Mucosa of descending colon (tissue), 3 donors: ENCODE data around the gene ARHGAP12. TPM values are rescaled to one million over a fixed set of nuclear protein-coding genes. Genes with fewer than 3 reads are reported as not detected.
A peak's percentile ranks its signal among the peaks of the same experiment; 100 is the strongest.
"Not testable (repeated sequence)": the region's sequence is repeated elsewhere in the genome, so short reads cannot be mapped to it uniquely, and the experiment has no call there.

Source experiments
- ATAC-seq: fragments of 200-7000 bp; cut with Tn5 transposase; one replicate; pipeline ENCODE4 v1.9.1; 2020; ENCODE audit warnings: mild to moderate bottlenecking, moderate library complexity
- DNase-seq, 3 donors: peaks; one replicate each; pipeline ENCODE4 v3.0.0-alpha.2; 2020
- H3K36me3 ChIP-seq: fragments of 200-600 bp; one replicate; pipeline ENCODE4 v1.8.0; 2021; ENCODE audit warnings: low read depth, mild to moderate bottlenecking
- H3K4me1 ChIP-seq: fragments of 200-600 bp; one replicate; pipeline ENCODE4 v1.8.0; 2021; ENCODE audit warnings: low read depth, mild to moderate bottlenecking
- H3K4me3 ChIP-seq: fragments of 200-600 bp; one replicate; pipeline ENCODE4 v1.8.0; 2021; ENCODE audit warnings: mild to moderate bottlenecking
- H3K9me3 ChIP-seq: fragments of 200-600 bp; one replicate; pipeline ENCODE4 v1.8.0; 2021; ENCODE audit warnings: mild to moderate bottlenecking
- intact Hi-C, 2 donors: fragments of 100-400 bp; cut with DNase I in 1 of 2; cut with micrococcal nuclease in 1 of 2; formaldehyde crosslinking; loops; one replicate each; pipeline versions ENCODE4 v1.11.0 to v1.11.1; 2022; cut with DNase I, micrococcal nuclease
- total RNA-seq, 3 donors: library from RNA; stranded (reverse); fragmentation: NEBNext Ultra II Directional in 2 of 3; extraction: Animal tissue kit (Norgen Biotek cat#: 25700) in 2 of 3; gene quantifications; one replicate each; pipeline versions ENCODE4 v1.2.1 to v1.2.4, GENCODE V29; 2021 to 2023
- TF ChIP-seq, protein P1 (sequence below): fragments of 200-600 bp; IDR thresholded peaks from one replicate; pipeline ENCODE4 v1.8.0; 2022; ENCODE audit warnings: antibody characterized with exemption, mild to moderate bottlenecking
- donor health status: DM: no; HTN: no; CAD: no; lungs with moderate emphysema.
- donor health status: DM: no; HTN: no; CAD: no.
- donor health status: DM: no; HTN: yes; CAD: no.

ARHGAP12 gene
- total RNA-seq, 3 donors from 2014 or later: 37.2 to 44.4 (median 44.3) TPM

DNA sequence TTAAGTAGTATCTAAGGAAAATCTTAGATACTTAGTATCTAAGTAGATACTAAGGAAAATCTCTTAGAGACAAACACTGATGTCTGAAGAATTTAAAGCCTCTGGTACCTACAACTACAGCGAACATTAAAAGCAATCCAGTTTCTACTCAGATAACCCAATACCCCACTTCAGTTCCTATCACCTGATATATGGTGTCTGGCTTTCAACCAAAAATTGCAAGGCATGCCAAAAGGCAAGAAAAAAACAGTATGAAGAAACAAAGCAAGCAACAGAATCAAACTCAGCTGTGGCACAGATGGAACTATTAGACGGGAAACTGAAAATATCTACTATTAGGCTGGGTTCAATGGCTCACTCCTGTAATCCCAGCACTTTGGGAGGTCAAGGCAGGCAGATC lies 31.1 kb downstream of the ARHGAP12 start:
- DNase-seq: no peak
- no peaks in the 10 kb centered on the region for H3K36me3 ChIP-seq
- no peak for ATAC-seq
- TF ChIP-seq, protein P1, sequence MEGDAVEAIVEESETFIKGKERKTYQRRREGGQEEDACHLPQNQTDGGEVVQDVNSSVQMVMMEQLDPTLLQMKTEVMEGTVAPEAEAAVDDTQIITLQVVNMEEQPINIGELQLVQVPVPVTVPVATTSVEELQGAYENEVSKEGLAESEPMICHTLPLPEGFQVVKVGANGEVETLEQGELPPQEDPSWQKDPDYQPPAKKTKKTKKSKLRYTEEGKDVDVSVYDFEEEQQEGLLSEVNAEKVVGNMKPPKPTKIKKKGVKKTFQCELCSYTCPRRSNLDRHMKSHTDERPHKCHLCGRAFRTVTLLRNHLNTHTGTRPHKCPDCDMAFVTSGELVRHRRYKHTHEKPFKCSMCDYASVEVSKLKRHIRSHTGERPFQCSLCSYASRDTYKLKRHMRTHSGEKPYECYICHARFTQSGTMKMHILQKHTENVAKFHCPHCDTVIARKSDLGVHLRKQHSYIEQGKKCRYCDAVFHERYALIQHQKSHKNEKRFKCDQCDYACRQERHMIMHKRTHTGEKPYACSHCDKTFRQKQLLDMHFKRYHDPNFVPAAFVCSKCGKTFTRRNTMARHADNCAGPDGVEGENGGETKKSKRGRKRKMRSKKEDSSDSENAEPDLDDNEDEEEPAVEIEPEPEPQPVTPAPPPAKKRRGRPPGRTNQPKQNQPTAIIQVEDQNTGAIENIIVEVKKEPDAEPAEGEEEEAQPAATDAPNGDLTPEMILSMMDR: no peak
- no peaks in the 10 kb centered on the region for H3K9me3 ChIP-seq
- peaks cover 11% of the 10 kb centered on the region for H3K4me1 ChIP-seq
- H3K4me3 ChIP-seq: no peak overlapping the region
- intact Hi-C loops: no loop called here

DNA sequence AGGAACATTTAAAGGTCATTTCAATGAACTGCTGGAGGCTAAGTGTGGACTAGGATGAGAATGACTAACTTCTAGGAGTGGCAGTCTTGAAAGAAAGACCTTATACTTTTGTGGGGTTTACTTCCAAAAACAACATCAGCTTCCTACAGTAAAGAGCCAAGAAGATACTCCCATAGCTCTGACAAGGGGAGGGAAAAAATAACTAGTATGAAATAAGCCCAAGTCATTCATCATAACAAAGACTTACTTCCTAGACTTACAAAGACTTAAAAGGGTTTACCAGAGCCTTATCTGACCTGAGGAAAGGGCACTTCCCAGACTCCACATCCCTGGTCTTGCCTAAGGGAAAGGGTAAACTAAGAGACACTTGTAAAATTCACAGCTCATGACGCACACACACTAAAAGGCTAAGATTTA lies 31.7 kb downstream of the ARHGAP12 start:
- no peak for DNase-seq
- no peaks in the 10 kb centered on the region for H3K36me3 ChIP-seq
- TF ChIP-seq, protein P1: no peak
- no peak overlapping the region for H3K4me3 ChIP-seq
- peaks cover 11% of the 10 kb centered on the region for H3K4me1 ChIP-seq
- intact Hi-C loops: no loop called here
- H3K9me3 ChIP-seq: no peaks in the 10 kb centered on the region
- peak; percentile 60 for ATAC-seq

DNA sequence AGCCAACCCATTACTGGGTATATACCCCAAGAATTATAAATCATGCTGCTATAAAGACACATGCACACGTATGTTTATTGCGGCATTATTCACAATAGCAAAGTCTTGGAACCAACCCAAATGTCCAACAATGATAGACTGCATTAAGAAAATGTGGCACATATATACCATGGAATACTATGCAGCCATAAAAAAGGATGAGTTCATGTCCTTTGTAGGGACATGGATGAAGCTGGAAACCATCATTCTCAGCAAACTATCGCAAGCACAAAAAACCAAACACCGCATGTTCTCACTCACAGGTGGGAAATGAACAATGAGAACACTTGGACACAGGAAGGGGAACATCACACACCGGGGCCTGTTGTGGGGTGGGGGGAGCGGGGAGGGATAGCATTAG lies 32.9 kb downstream of the ARHGAP12 start:
- H3K9me3 ChIP-seq, ATAC-seq, H3K4me3 ChIP-seq, H3K36me3 ChIP-seq, DNase-seq, intact Hi-C loops: not testable (repeated sequence)
- peaks cover 11% of the 10 kb centered on the region for H3K4me1 ChIP-seq

DNA sequence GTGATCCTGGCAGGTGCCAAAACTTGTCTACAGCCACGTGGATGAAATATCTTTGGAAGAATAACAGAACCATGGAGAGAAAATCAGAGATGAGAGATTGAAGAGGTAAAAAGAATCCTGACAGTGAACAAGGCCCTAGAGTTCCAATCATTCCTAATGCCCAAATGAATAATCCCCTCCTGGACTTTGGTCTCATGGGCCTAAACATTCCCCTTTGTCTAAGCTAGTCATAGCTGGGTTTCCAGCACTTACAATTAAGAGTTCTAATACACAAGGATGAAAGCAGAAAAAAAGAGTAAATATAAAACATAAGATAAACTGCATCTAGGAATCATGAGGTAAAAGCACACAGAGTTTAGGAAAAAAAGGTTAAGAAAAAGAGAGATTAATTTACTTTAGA lies 40.2 kb downstream of the ARHGAP12 start:
- ATAC-seq (no peak), DNase-seq (no peak)
- TF ChIP-seq, protein P1: no peak
- intact Hi-C loops: no loop called here
- H3K4me3 ChIP-seq: no peak overlapping the region
- no peaks in the 10 kb centered on the region for H3K36me3 ChIP-seq
- H3K9me3 ChIP-seq: no peaks in the 10 kb centered on the region
- peaks cover 10% of the 10 kb centered on the region for H3K4me1 ChIP-seq

DNA sequence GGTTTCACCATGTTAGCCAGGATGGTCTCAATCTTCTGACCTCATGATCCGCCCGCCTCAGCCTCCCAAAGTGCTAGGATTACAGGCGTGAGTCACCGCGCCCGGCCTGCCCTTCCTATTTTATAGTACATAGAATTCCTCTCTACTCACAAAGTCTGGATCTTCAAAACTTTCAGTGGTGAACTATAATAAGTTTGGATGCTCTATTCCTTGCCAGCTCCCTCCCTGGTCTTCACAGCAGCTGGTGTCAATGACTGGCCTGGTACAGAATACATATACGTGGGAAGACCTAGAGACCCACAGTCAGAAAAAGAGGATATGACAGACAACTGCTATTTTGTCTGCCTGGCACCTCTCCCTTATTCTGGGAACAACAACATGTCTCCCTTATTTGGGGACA lies 40.8 kb downstream of the ARHGAP12 start:
- Histone ChIP-seq H3K9me3 (no peaks in the 10 kb centered on the region), H3K4me1 (peaks cover 16% of the 10 kb centered on the region), H3K36me3 (no peaks in the 10 kb centered on the region), H3K4me3 (no peak overlapping the region)
- DNase-seq (no peak), ATAC-seq (peak; percentile 31)
- intact Hi-C loops: no loop called here
- TF ChIP-seq, protein P1: no peak

DNA sequence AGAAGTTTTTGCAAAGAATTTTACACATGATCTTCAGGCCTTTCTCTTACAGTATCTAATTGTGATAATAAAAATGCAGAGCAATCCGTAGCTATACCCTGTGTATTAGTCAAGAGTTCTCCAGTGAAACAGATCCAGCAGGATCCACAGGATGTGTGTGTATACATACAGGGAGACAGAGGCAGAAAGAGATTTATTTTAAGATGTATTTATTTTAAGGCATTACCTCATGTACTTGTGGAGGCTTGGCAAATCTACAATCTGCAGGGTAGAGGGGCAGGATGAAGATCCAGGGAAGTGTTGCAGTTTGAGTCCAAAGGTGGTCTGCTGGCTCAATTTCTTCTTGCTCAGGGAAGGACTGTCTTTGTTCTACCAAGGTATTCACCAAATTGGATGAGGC lies 41.7 kb downstream of the ARHGAP12 start:
- no peak for DNase-seq

More for the DNA sequence above, 41.7 kb downstream of the ARHGAP12 start:
- TF ChIP-seq, protein P1: no peak
- H3K36me3 ChIP-seq: no peaks in the 10 kb centered on the region
- no peak for ATAC-seq
- peaks cover 16% of the 10 kb centered on the region for H3K4me1 ChIP-seq
- no peaks in the 10 kb centered on the region for H3K9me3 ChIP-seq
- intact Hi-C loops: no loop called here
- no peak overlapping the region for H3K4me3 ChIP-seq
